Neural cell (in vitro differentiated cells): ENCODE data around the gene ZFAND2A. TPM values are rescaled to one million over a fixed set of nuclear protein-coding genes. Genes with fewer than 3 reads are reported as not detected.

Experiments used
- H2AFZ ChIP-seq: fragments of 200-600, 300-800 bp; sonication (generic), shearing (Covaris generic); 2 replicates; pipeline ENCODE4 v1.6.0; 2014; ENCODE audit warnings: low read depth, mild to moderate bottlenecking, antibody characterized with exemption, low read length, moderate library complexity
- H3F3A ChIP-seq: fragments of 200-600 bp; shearing (Covaris generic); 2 replicates; pipeline ENCODE4 v1.6.1; 2016; ENCODE audit warnings: mild to moderate bottlenecking, moderate library complexity, mixed read lengths, antibody characterized with exemption, low read length; ENCODE audit not compliant: insufficient read depth, poor library complexity, severe bottlenecking
- H3K27ac ChIP-seq: fragments of 200-600, 300-800 bp; sonication (generic), shearing (Covaris generic); 2 replicates; pipeline ENCODE4 v1.5.1; 2014; ENCODE audit warnings: mild to moderate bottlenecking, low read length, moderate library complexity
- H3K27me3 ChIP-seq: fragments of 300-800, 200-600 bp; sonication (generic), shearing (Covaris generic); 2 replicates; pipeline ENCODE4 v1.6.0; 2014; ENCODE audit warnings: mild to moderate bottlenecking, low read depth, low read length, moderate library complexity; ENCODE audit not compliant: insufficient read depth
- H3K36me3 ChIP-seq: fragments of 300-800, 200-600 bp; sonication (generic), shearing (Covaris generic); 2 replicates; pipeline ENCODE4 v1.5.1; 2014; ENCODE audit warnings: mild to moderate bottlenecking, antibody characterized with exemption, low read length, moderate library complexity; ENCODE audit not compliant: insufficient read depth
- H3K4me2 ChIP-seq: fragments of 300-800, 200-600 bp; sonication (generic), shearing (Covaris generic); 2 replicates; pipeline ENCODE4 v1.6.0; 2014; ENCODE audit warnings: mild to moderate bottlenecking, low read length
- H3K4me3 ChIP-seq: fragments of 300-800, 200-600 bp; sonication (generic), shearing (Covaris generic); 2 replicates; pipeline ENCODE4 v1.5.1; 2014; ENCODE audit warnings: mild to moderate bottlenecking, low read length, moderate library complexity
- H3K79me2 ChIP-seq: fragments of 200-600 bp; shearing (Covaris generic); replicated peaks from 2 replicates; pipeline ENCODE4 v1.6.0; 2014; ENCODE audit warnings: mild to moderate bottlenecking, low read length, moderate library complexity; ENCODE audit not compliant: insufficient read depth
- H3K9ac ChIP-seq: fragments of 300-800, 200-600 bp; sonication (generic), shearing (Covaris generic); 2 replicates; pipeline ENCODE4 v1.6.1; 2016; ENCODE audit warnings: mild to moderate bottlenecking, low read length, mixed read lengths
- H3K9me2 ChIP-seq: fragments of 200-600 bp; shearing (Covaris generic); 2 replicates; pipeline ENCODE4 v1.6.1; 2016; ENCODE audit warnings: mild to moderate bottlenecking, low read length, mixed read lengths; ENCODE audit not compliant: insufficient read depth
- H3K9me3 ChIP-seq: fragments of 200-600, 300-800 bp; sonication (generic), shearing (Covaris generic); 2 replicates; pipeline ENCODE4 v1.6.1; 2016; ENCODE audit warnings: mild to moderate bottlenecking, mixed run types, low read length, moderate library complexity, mixed read lengths
- H4K20me1 ChIP-seq: fragments of 200-600 bp; shearing (Covaris generic); 2 replicates; pipeline ENCODE4 v1.6.1; 2016; ENCODE audit warnings: mild to moderate bottlenecking, mixed run types; ENCODE audit not compliant: insufficient read depth
- CTCF ChIP-seq: fragments of 450-650 bp; IDR thresholded peaks from 2 replicates; pipeline ENCODE4 v1.5.1; 2014; ENCODE audit warnings: antibody characterized with exemption, mild to moderate bottlenecking, moderate library complexity; ENCODE audit not compliant: poor library complexity, severe bottlenecking
- EP300 ChIP-seq: fragments of 450-650 bp; conservative IDR thresholded peaks from 2 replicates; pipeline ENCODE4 v1.6.1; 2014; ENCODE audit warnings: antibody characterized with exemption, mild to moderate bottlenecking, moderate library complexity; ENCODE audit not compliant: poor library complexity, severe bottlenecking
- EZH2 ChIP-seq: fragments of 200-600, 300-800 bp; shearing (Covaris generic), sonication (generic); IDR thresholded peaks from 2 replicates; pipeline ENCODE4 v1.6.1; 2014; ENCODE audit warnings: antibody characterized with exemption, low read length, borderline replicate concordance, mild to moderate bottlenecking; ENCODE audit not compliant: insufficient read depth, poor library complexity, severe bottlenecking
- MXI1 ChIP-seq: fragments of 450-650 bp; conservative IDR thresholded peaks from 2 replicates; pipeline ENCODE4 v1.6.1; 2014; ENCODE audit warnings: antibody characterized with exemption, mild to moderate bottlenecking; ENCODE audit not compliant: poor library complexity, severe bottlenecking
- POLR2AphosphoS5 ChIP-seq: IDR thresholded peaks from 2 replicates; pipeline ENCODE4 v1.6.1; 2012
- RAD21 ChIP-seq: fragments of 450-650 bp; conservative IDR thresholded peaks from 2 replicates; pipeline ENCODE4 v1.6.1; 2014; ENCODE audit warnings: antibody characterized with exemption, mild to moderate bottlenecking, moderate library complexity
- SMC3 ChIP-seq: fragments of 450-650 bp; conservative IDR thresholded peaks from 2 replicates; pipeline ENCODE4 v1.6.1; 2014; ENCODE audit warnings: antibody characterized with exemption, mild to moderate bottlenecking, moderate library complexity; ENCODE audit not compliant: poor library complexity
- TAF1 ChIP-seq: IDR thresholded peaks from 2 replicates; pipeline ENCODE4 v1.6.1; 2012; ENCODE audit warnings: low read depth
- polyA plus RNA-seq: library from polyadenylated mRNA; depleted of rRNA; stranded (reverse); fragments of >200 nt; gene quantifications from 2 replicates; pipeline ENCODE4 v1.2.3, GENCODE V29; 2014
- TF ChIP-seq, protein P1 (sequence below): IDR thresholded peaks from 2 replicates; pipeline ENCODE4 v1.6.1; 2012; ENCODE audit warnings: borderline replicate concordance

The ZFAND2A gene
- polyA plus RNA-seq, 1 donor from 2014 or later, result 69.9 TPM

GRCh38 chr7:1200045-1200444, 40.0 kb upstream of the ZFAND2A start:
- H3K9me2 ChIP-seq, result no peaks in the 10 kb centered on the region

GRCh38 chr7:1197997-1198625, 38.1 kb upstream of the ZFAND2A start:
- no peaks in the 10 kb centered on the region for H3K79me2 ChIP-seq
- no peaks in the 10 kb centered on the region for H3K9me2 ChIP-seq
- TF ChIP-seq MXI1 (no peak), POLR2AphosphoS5 (no peak), SMC3 (no peak), RAD21 (no peak)
- H3K9me3 ChIP-seq, result no peaks in the 10 kb centered on the region
- no peak overlapping the region for H3K9ac ChIP-seq
- no peak overlapping the region for H3K4me3 ChIP-seq
- H3K36me3 ChIP-seq, result no peaks in the 10 kb centered on the region
- H3K4me2 ChIP-seq, result no peak overlapping the region
- no peak overlapping the region for H2AFZ ChIP-seq
- H4K20me1 ChIP-seq, result no peaks in the 10 kb centered on the region
- no peak overlapping the region for H3K27ac ChIP-seq
- no peaks in the 10 kb centered on the region for H3F3A ChIP-seq
- no peaks in the 10 kb centered on the region for H3K27me3 ChIP-seq

More at GRCh38 chr7:1200045-1200444, 40.0 kb upstream of the ZFAND2A start:
- no peaks in the 10 kb centered on the region for H3K9me3 ChIP-seq
- no peak overlapping the region for H3K9ac ChIP-seq
- no peaks in the 10 kb centered on the region for H3K79me2 ChIP-seq
- H3K27ac ChIP-seq, result no peak overlapping the region
- H4K20me1 ChIP-seq, result no peaks in the 10 kb centered on the region
- TF ChIP-seq TAF1 (no peak), RAD21 (no peak), CTCF (no peak), POLR2AphosphoS5 (no peak), EP300 (no peak), EZH2 (no peak)
- TF ChIP-seq, protein P1, sequence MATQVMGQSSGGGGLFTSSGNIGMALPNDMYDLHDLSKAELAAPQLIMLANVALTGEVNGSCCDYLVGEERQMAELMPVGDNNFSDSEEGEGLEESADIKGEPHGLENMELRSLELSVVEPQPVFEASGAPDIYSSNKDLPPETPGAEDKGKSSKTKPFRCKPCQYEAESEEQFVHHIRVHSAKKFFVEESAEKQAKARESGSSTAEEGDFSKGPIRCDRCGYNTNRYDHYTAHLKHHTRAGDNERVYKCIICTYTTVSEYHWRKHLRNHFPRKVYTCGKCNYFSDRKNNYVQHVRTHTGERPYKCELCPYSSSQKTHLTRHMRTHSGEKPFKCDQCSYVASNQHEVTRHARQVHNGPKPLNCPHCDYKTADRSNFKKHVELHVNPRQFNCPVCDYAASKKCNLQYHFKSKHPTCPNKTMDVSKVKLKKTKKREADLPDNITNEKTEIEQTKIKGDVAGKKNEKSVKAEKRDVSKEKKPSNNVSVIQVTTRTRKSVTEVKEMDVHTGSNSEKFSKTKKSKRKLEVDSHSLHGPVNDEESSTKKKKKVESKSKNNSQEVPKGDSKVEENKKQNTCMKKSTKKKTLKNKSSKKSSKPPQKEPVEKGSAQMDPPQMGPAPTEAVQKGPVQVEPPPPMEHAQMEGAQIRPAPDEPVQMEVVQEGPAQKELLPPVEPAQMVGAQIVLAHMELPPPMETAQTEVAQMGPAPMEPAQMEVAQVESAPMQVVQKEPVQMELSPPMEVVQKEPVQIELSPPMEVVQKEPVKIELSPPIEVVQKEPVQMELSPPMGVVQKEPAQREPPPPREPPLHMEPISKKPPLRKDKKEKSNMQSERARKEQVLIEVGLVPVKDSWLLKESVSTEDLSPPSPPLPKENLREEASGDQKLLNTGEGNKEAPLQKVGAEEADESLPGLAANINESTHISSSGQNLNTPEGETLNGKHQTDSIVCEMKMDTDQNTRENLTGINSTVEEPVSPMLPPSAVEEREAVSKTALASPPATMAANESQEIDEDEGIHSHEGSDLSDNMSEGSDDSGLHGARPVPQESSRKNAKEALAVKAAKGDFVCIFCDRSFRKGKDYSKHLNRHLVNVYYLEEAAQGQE, result no peak
- H2AFZ ChIP-seq, result no peak overlapping the region
- no peak overlapping the region for H3K4me2 ChIP-seq
- no peak overlapping the region for H3K4me3 ChIP-seq
- H3K36me3 ChIP-seq, result no peaks in the 10 kb centered on the region
- no peaks in the 10 kb centered on the region for H3K27me3 ChIP-seq
- H3F3A ChIP-seq, result no peaks in the 10 kb centered on the region

GRCh38 chr7:1196950-1197349, 37.0 kb upstream of the ZFAND2A start:
- H3F3A ChIP-seq, result no peaks in the 10 kb centered on the region
- H3K9me2 ChIP-seq, result no peaks in the 10 kb centered on the region
- TF ChIP-seq EP300 (no peak), MXI1 (no peak), TAF1 (no peak), SMC3 (no peak), RAD21 (no peak), EZH2 (no peak), POLR2AphosphoS5 (no peak), CTCF (no peak)
- TF ChIP-seq, protein P1, result no peak
- no peaks in the 10 kb centered on the region for H3K79me2 ChIP-seq
- no peak overlapping the region for H3K9ac ChIP-seq
- H4K20me1 ChIP-seq, result no peaks in the 10 kb centered on the region
- H2AFZ ChIP-seq, result no peak overlapping the region
- no peak overlapping the region for H3K27ac ChIP-seq
- H3K27me3 ChIP-seq, result no peaks in the 10 kb centered on the region
- no peak overlapping the region for H3K4me2 ChIP-seq
- no peaks in the 10 kb centered on the region for H3K36me3 ChIP-seq
- H3K4me3 ChIP-seq, result no peak overlapping the region
- no peaks in the 10 kb centered on the region for H3K9me3 ChIP-seq
